IMR-90 (cell line): Measurements from ENCODE around the gene CIAO3. TPM values are rescaled to one million over a fixed set of nuclear protein-coding genes. Genes with fewer than 3 reads are reported as not detected.

Experiments used
- ATAC-seq: fragments of 200-7000 bp; cut with Tn5 transposase; 2 replicates; pipeline ENCODE4 v1.9.1; 2020; ENCODE audit warnings: low read depth, mild to moderate bottlenecking, moderate library complexity
- BruUV-seq: library from RNA; stranded (reverse); fragments of 400-500 nt; replicated peaks from 2 replicates; lab custom pipeline; 2021; lab: Mats Ljungman, UMichigan
- CTCF ChIA-PET: fragments of 300-600 bp; formaldehyde crosslinking; extraction: SDS; loops from one replicate; lab custom pipeline; 2021; ENCODE audit warnings: antibody characterized with exemption; lab: Yijun Ruan, JAX
- POLR2A ChIA-PET: fragments of 300-600 bp; sonication (Branson Sonifier 250); formaldehyde crosslinking; loops from one replicate; lab custom pipeline; 2022; ENCODE audit warnings: antibody characterized with exemption; ENCODE audit not compliant: unreplicated experiment; lab: Charles Lee
- DNase-seq: peaks from one replicate; pipeline ENCODE4 v3.0.0; 2013
- H2AFZ ChIP-seq: replicated peaks from 2 replicates; pipeline ENCODE3; 2013; ENCODE audit warnings: low read length, mild to moderate bottlenecking; ENCODE audit not compliant: poor library complexity
- H2AK5ac ChIP-seq: 2 replicates; pipeline ENCODE4 v1.6.1; 2013; ENCODE audit warnings: low read depth, low read length, inconsistent platforms
- H2AK9ac ChIP-seq: replicated peaks from 2 replicates; pipeline ENCODE3; 2013; ENCODE audit warnings: mild to moderate bottlenecking, low read depth, low read length, moderate library complexity; ENCODE audit not compliant: poor library complexity
- H2BK120ac ChIP-seq: 2 replicates; pipeline ENCODE4 v1.6.1; 2013; ENCODE audit warnings: low read depth, low read length, inconsistent platforms
- H2BK15ac ChIP-seq: 3 replicates; pipeline ENCODE4 v1.6.1; 2013; ENCODE audit warnings: low read depth, low read length, inconsistent platforms
- H2BK20ac ChIP-seq: 2 replicates; pipeline ENCODE4 v1.6.1; 2013; ENCODE audit warnings: low read depth, mild to moderate bottlenecking, inconsistent platforms, low read length, moderate library complexity
- H2BK5ac ChIP-seq: 2 replicates; pipeline ENCODE4 v1.6.1; 2013; ENCODE audit warnings: mild to moderate bottlenecking, low read depth, low read length, inconsistent platforms; ENCODE audit not compliant: poor library complexity, severe bottlenecking
- H3K14ac ChIP-seq: replicated peaks from 2 replicates; pipeline ENCODE4 v1.6.1; 2013; ENCODE audit warnings: low read depth, low read length, inconsistent platforms
- H3K18ac ChIP-seq: 2 replicates; pipeline ENCODE4 v1.6.1; 2013; ENCODE audit warnings: low read depth, low read length, control low read depth
- H3K23ac ChIP-seq: 2 replicates; pipeline ENCODE4 v1.6.1; 2013; ENCODE audit warnings: low read depth, low read length, inconsistent platforms
- H3K27ac ChIP-seq: 2 replicates; pipeline ENCODE4 v1.5.1; 2013; ENCODE audit warnings: mild to moderate bottlenecking, control low read depth, low read length; ENCODE audit not compliant: insufficient read depth
- H3K27me3 ChIP-seq: 2 replicates; pipeline ENCODE4 v1.6.1; 2013; ENCODE audit warnings: low read length; ENCODE audit not compliant: control insufficient read depth, insufficient read depth
- H3K36me3 ChIP-seq: 2 replicates; pipeline ENCODE4 v1.6.1; 2013; ENCODE audit warnings: low read length, mixed read lengths; ENCODE audit not compliant: control insufficient read depth, insufficient read depth
- H3K4ac ChIP-seq: 2 replicates; pipeline ENCODE4 v1.6.1; 2013; ENCODE audit warnings: low read depth, low read length, inconsistent platforms
- H3K4me1 ChIP-seq: 2 replicates; pipeline ENCODE4 v1.6.1; 2013; ENCODE audit warnings: low read length, mixed read lengths; ENCODE audit not compliant: control insufficient read depth, insufficient read depth
- H3K4me2 ChIP-seq: 2 replicates; pipeline ENCODE4 v1.6.1; 2013; ENCODE audit warnings: low read depth, mild to moderate bottlenecking, control low read depth, low read length, moderate library complexity
- H3K4me3 ChIP-seq: 2 replicates; pipeline ENCODE4 v1.5.1; 2013; ENCODE audit warnings: low read depth, mild to moderate bottlenecking, control low read depth, low read length, moderate library complexity; ENCODE audit not compliant: insufficient read depth
- H3K56ac ChIP-seq: 2 replicates; pipeline ENCODE4 v1.6.1; 2013; ENCODE audit warnings: low read length, inconsistent platforms; ENCODE audit not compliant: insufficient read depth; ENCODE audit errors: extremely low read depth
- H3K79me1 ChIP-seq, 2 experiments: 2 replicates each; pipeline ENCODE4 v1.6.1; 2013; ENCODE audit warnings: low read length in 2 of 2, inconsistent platforms in 1 of 2, low read depth in 1 of 2
- H3K9ac ChIP-seq: 2 replicates; pipeline ENCODE4 v1.6.1; 2013; ENCODE audit warnings: low read depth, low read length, control low read depth
- H3K9me1 ChIP-seq: 2 replicates; pipeline ENCODE4 v1.6.1; 2013; ENCODE audit warnings: low read length, inconsistent platforms; ENCODE audit not compliant: insufficient read depth
- H3K9me3 ChIP-seq: 2 replicates; pipeline ENCODE4 v1.6.1; 2013; ENCODE audit warnings: low read length; ENCODE audit not compliant: control insufficient read depth, insufficient read depth
- H4K20me1 ChIP-seq: 2 replicates; pipeline ENCODE4 v1.6.1; 2013; ENCODE audit warnings: low read length, inconsistent platforms; ENCODE audit not compliant: insufficient read depth
- H4K5ac ChIP-seq: 2 replicates; pipeline ENCODE4 v1.6.1; 2013; ENCODE audit warnings: mild to moderate bottlenecking, low read depth, low read length, control low read depth
- H4K8ac ChIP-seq, 2 experiments: 2 replicates each; pipeline ENCODE4 v1.6.1; 2013; ENCODE audit warnings: low read depth in 2 of 2, low read length in 2 of 2, control low read depth in 1 of 2, inconsistent platforms in 1 of 2
- H4K91ac ChIP-seq: 2 replicates; pipeline ENCODE4 v1.6.1; 2013; ENCODE audit warnings: low read depth, low read length, inconsistent platforms; ENCODE audit not compliant: insufficient read depth
- BHLHE40 ChIP-seq: fragments of 150-350 bp; IDR thresholded peaks from 2 replicates; pipeline ENCODE4 v1.6.1; 2016; ENCODE audit warnings: mild to moderate bottlenecking, low read depth, low read length
- CEBPB ChIP-seq: IDR thresholded peaks from 2 replicates; pipeline ENCODE4 v1.6.1; 2012; ENCODE audit warnings: low read depth, low read length, improper control_type of control experiment
- CHD1 ChIP-seq: IDR thresholded peaks from 2 replicates; pipeline ENCODE4 v1.6.1; 2012; ENCODE audit warnings: low read depth, low read length, improper control_type of control experiment
- CTCF ChIP-seq: conservative IDR thresholded peaks from 2 replicates; pipeline ENCODE4 v1.5.1; 2012; ENCODE audit warnings: mild to moderate bottlenecking, low read depth, low read length, improper control_type of control experiment
- FOS ChIP-seq: fragments of 150-350 bp; IDR thresholded peaks from 2 replicates; pipeline ENCODE4 v1.6.1; 2016; ENCODE audit warnings: low read depth, low read length
- MAFK ChIP-seq: IDR thresholded peaks from 2 replicates; pipeline ENCODE4 v1.6.1; 2012; ENCODE audit warnings: low read depth, low read length, improper control_type of control experiment
- MAZ ChIP-seq: IDR thresholded peaks from 2 replicates; pipeline ENCODE4 v1.6.1; 2012; ENCODE audit warnings: low read depth, mild to moderate bottlenecking, low read length, improper control_type of control experiment, moderate library complexity, borderline replicate concordance
- MXI1 ChIP-seq: IDR thresholded peaks from 2 replicates; pipeline ENCODE4 v1.6.1; 2012; ENCODE audit warnings: low read depth, mild to moderate bottlenecking, low read length, moderate library complexity, borderline replicate concordance
- NFE2L2 ChIP-seq: fragments of 150-350 bp; IDR thresholded peaks from 2 replicates; pipeline ENCODE4 v1.6.1; 2016; ENCODE audit warnings: low read depth, mild to moderate bottlenecking, low read length
- POLR2A ChIP-seq: IDR thresholded peaks from 2 replicates; pipeline ENCODE4 v1.6.1; 2012; ENCODE audit warnings: mild to moderate bottlenecking, low read depth, low read length
- RAD21 ChIP-seq: IDR thresholded peaks from 2 replicates; pipeline ENCODE4 v1.6.1; 2012; ENCODE audit warnings: low read length, improper control_type of control experiment
- RCOR1 ChIP-seq: IDR thresholded peaks from 2 replicates; pipeline ENCODE4 v1.6.1; 2012; ENCODE audit warnings: mild to moderate bottlenecking, low read length, improper control_type of control experiment; ENCODE audit not compliant: insufficient replicate concordance
- RFX5 ChIP-seq: IDR thresholded peaks from 2 replicates; pipeline ENCODE4 v1.8.0; 2012; ENCODE audit warnings: low read depth, mild to moderate bottlenecking, low read length, moderate library complexity
- SMC3 ChIP-seq: fragments of 150-350 bp; IDR thresholded peaks from 2 replicates; pipeline ENCODE4 v1.6.1; 2016; ENCODE audit warnings: low read depth, mild to moderate bottlenecking, antibody characterized with exemption, low read length, moderate library complexity
- WGBS, 2 experiments: methylation state at CpG; one replicate each; pipeline versions ENCODE4 v1.1.5 to v1.1.7; 2013; ENCODE audit warnings: missing lambda C conversion rate in 2 of 2; ENCODE audit not compliant: insufficient read length in 1 of 2; ENCODE audit errors: extremely low coverage in 2 of 2; 5-methylcytosine and 5-hydroxymethylcytosine counted together
- dilution Hi-C: fragments of 300-500 bp; cut with HindIII; formaldehyde crosslinking; loops from one replicate; pipeline ENCODE4 v1.14.3; 2018; ENCODE audit warnings: low sequenced_read_pairs; ENCODE audit not compliant: unreplicated experiment
- in situ Hi-C: fragments of 300-500 bp; cut with MboI; formaldehyde crosslinking; loops from 3 replicates; pipeline ENCODE4 v1.14.3; 2019; ENCODE audit warnings: low sequenced_read_pairs, inconsistent platforms, mixed read lengths
- intact Hi-C: fragments of 100-400 bp; cut with micrococcal nuclease; formaldehyde crosslinking; loops from 2 replicates; pipeline ENCODE4 v1.10.0; 2022
- polyA plus RNA-seq, 3 experiments: library from polyadenylated mRNA; depleted of rRNA; stranded (reverse); fragments of >200 nt; gene quantifications; 2 replicates each; pipeline ENCODE4 v1.2.3, GENCODE V29; 2012; ENCODE audit warnings: low replicate concordance in 1 of 3
- total RNA-seq: library from RNA; depleted of rRNA; stranded (reverse); fragments of >200 nt; gene quantifications from 2 replicates; pipeline ENCODE4 v1.2.3, GENCODE V29; 2012
- TF ChIP-seq, protein P1 (sequence below): fragments of 150-350 bp; IDR thresholded peaks from 2 replicates; pipeline ENCODE4 v1.6.1; 2017; ENCODE audit warnings: mild to moderate bottlenecking, antibody characterized with exemption, low read length, low read depth

CIAO3 gene
- total and polyA plus RNA-seq, 2 of the 4 experiments (the other 2 are of a cell fraction) = 17.0 to 20.2 TPM

- Histone ChIP-seq H3K27me3 (no peaks in the 10 kb centered on the region), H2BK15ac (no peak overlapping the region), H3K56ac (no peak overlapping the region), H3K9me3 (no peaks in the 10 kb centered on the region), H2AK5ac (peak overlapping the region; percentile 78; the same call in 1 of the 2 replicates), H4K91ac (no peak overlapping the region), H4K8ac (peak overlapping the region in 1 of 2 experiments; percentile 60; a peak in 1 of 4 replicates), H3K9me1 (peaks cover 2% of the 10 kb centered on the region; the same call in 1 of the 2 replicates), H2BK20ac (no peak overlapping the region), H3K4me3 (peak overlapping the region; percentile 62), H3K79me1 (peaks cover 0 to 5% of the 10 kb centered on the region in 2 experiments; a peak in 1 of 4 replicates), H3K23ac (no peak overlapping the region), H4K5ac (no peak overlapping the region), H2BK120ac (no peak overlapping the region), H3K18ac (no peak overlapping the region), H3K14ac (no peak overlapping the region), H2AFZ (peak overlapping the region; percentile 90), H4K20me1 (peaks cover 4% of the 10 kb centered on the region), H3K4me2 (peak overlapping the region; percentile 91), H3K4me1 (peaks cover 6% of the 10 kb centered on the region), H3K36me3 (peaks cover 13% of the 10 kb centered on the region), H2AK9ac (peak overlapping the region; percentile 93), H2BK5ac (peak overlapping the region; percentile 11), H3K27ac (no peak overlapping the region; the same call in 1 of the 2 replicates), H3K9ac (peak overlapping the region; percentile 53; the same call in 1 of the 2 replicates), H3K4ac (peak overlapping the region; percentile 73)
- in situ Hi-C loops = no loop called here
- intact Hi-C loops = loop anchor here (5.0 kb wide), 1 partner anchor 59 kb away; the partner anchor contains the start of genes CHTF18 and RPUSD1
- POLR2A ChIA-PET = interaction anchor here (0.6 kb wide), 1 partner anchor 201 kb away, joined by 9 read pairs; the partner anchor contains the start of gene CAPN15
- no TSS peak for BruUV-seq
- DNase-seq (peak; percentile 78), ATAC-seq (peak; percentile 69)
- 3% methylated on average over 24 of the region's 80 CpGs; no CpG with 5 or more reads in 1 of the 2 experiments for WGBS, 2 experiments
- dilution Hi-C loops = no loop called here
- TF ChIP-seq MXI1 (peak; percentile 92; the same call in 1 of the 2 replicates), CEBPB (no peak), NFE2L2 (no peak), FOS (no peak), MAZ (peak; percentile 70; the same call in 1 of the 2 replicates), SMC3 (no peak), MAFK (no peak), POLR2A (peak; percentile 24; the same call in 1 of the 2 replicates), CHD1 (no peak), BHLHE40 (peak; percentile 14; the same call in 1 of the 2 replicates), RCOR1 (no peak), RAD21 (no peak), CTCF (no peak), RFX5 (no peak)
- TF ChIP-seq, protein P1, sequence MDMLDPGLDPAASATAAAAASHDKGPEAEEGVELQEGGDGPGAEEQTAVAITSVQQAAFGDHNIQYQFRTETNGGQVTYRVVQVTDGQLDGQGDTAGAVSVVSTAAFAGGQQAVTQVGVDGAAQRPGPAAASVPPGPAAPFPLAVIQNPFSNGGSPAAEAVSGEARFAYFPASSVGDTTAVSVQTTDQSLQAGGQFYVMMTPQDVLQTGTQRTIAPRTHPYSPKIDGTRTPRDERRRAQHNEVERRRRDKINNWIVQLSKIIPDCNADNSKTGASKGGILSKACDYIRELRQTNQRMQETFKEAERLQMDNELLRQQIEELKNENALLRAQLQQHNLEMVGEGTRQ = 0 out of 2 replicates have a peak, but pooled peaks have one; percentile 18
- CTCF ChIA-PET = interaction anchor here (0.6 kb wide), 1 partner anchor 9 kb away, joined by 3 read pairs; no protein-coding TSS in a partner anchor
Measured at GRCh38 chr16:728131-728889, 12.5 kb downstream of the CIAO3 start.
